ENCODE measurements around the gene OR2T5. TPM values are rescaled to one million over a fixed set of nuclear protein-coding genes. Genes with fewer than 3 reads are reported as not detected.

OR2T5 gene
- total and polyA plus RNA-seq, 5 experiments from 2014 or later = not detected

Other genes starting within 250 kb of the OR2T5 start
- gene OR2T33, start 210.6 kb upstream of the OR2T5 start, total RNA-seq = not detected
- not detected for gene OR2T33, start 210.6 kb upstream of the OR2T5 start, polyA plus RNA-seq
- gene OR2T12, start 185.2 kb upstream of the OR2T5 start, total RNA-seq = not detected
- not detected for gene OR2T12, start 185.2 kb upstream of the OR2T5 start, polyA plus RNA-seq
- gene OR2M7, start 164.0 kb upstream of the OR2T5 start, total RNA-seq = not detected
- not detected for gene OR2M7, start 164.0 kb upstream of the OR2T5 start, polyA plus RNA-seq
- gene OR14C36, start 139.8 kb upstream of the OR2T5 start, total RNA-seq = not detected
- gene OR14C36, start 139.8 kb upstream of the OR2T5 start, polyA plus RNA-seq = not detected
- gene OR2T4, start 126.9 kb upstream of the OR2T5 start, total RNA-seq = not detected
- not detected for gene OR2T4, start 126.9 kb upstream of the OR2T5 start, polyA plus RNA-seq
- not detected for gene OR2T6, start 112.8 kb upstream of the OR2T5 start, total RNA-seq
- not detected for gene OR2T6, start 112.8 kb upstream of the OR2T5 start, polyA plus RNA-seq
- gene OR2T1, start 85.5 kb upstream of the OR2T5 start, total RNA-seq = not detected
- gene OR2T1, start 85.5 kb upstream of the OR2T5 start, polyA plus RNA-seq = not detected
- gene OR2T2, start 43.0 kb upstream of the OR2T5 start, total RNA-seq = not detected
- not detected for gene OR2T2, start 43.0 kb upstream of the OR2T5 start, polyA plus RNA-seq
- gene OR2T3, start 15.2 kb upstream of the OR2T5 start, total RNA-seq = not detected
- gene OR2T3, start 15.2 kb upstream of the OR2T5 start, polyA plus RNA-seq = not detected
- not detected for gene OR2G6, start 19.5 kb downstream of the OR2T5 start, total RNA-seq
- gene OR2G6, start 19.5 kb downstream of the OR2T5 start, polyA plus RNA-seq = not detected
- gene OR2T29, start 74.2 kb downstream of the OR2T5 start, total RNA-seq = not detected
- gene OR2T29, start 74.2 kb downstream of the OR2T5 start, polyA plus RNA-seq = not detected
- not detected for gene OR2T34, start 86.2 kb downstream of the OR2T5 start, total RNA-seq
- gene OR2T34, start 86.2 kb downstream of the OR2T5 start, polyA plus RNA-seq = under 1 TPM in 1 of 3 donors, not detected in 2; 0.17 TPM
- not detected for gene OR2T10, start 109.1 kb downstream of the OR2T5 start, total RNA-seq
- gene OR2T10, start 109.1 kb downstream of the OR2T5 start, polyA plus RNA-seq = not detected
- not detected for gene OR2T11, start 146.5 kb downstream of the OR2T5 start, total RNA-seq
- gene OR2T11, start 146.5 kb downstream of the OR2T5 start, polyA plus RNA-seq = not detected
- gene OR2T35, start 156.7 kb downstream of the OR2T5 start, total RNA-seq = not detected
- gene OR2T35, start 156.7 kb downstream of the OR2T5 start, polyA plus RNA-seq = not detected
- gene OR2T27, start 166.9 kb downstream of the OR2T5 start, total RNA-seq = not detected
- not detected for gene OR2T27, start 166.9 kb downstream of the OR2T5 start, polyA plus RNA-seq
- not detected for gene OR14I1, start 214.2 kb downstream of the OR2T5 start, total RNA-seq
- gene OR14I1, start 214.2 kb downstream of the OR2T5 start, polyA plus RNA-seq = not detected